GM19395 (cell line): Measurements from ENCODE around the gene PHOSPHO1.
"Not testable (repeated sequence)": the region's sequence is repeated elsewhere in the genome, so short reads cannot be mapped to it uniquely, and the experiment has no call there.

ENCODE experiments used
- ATAC-seq: cut with Tn5 transposase; IDR thresholded peaks from one replicate; pipeline ENCODE4 v1.9.1; 2021; ENCODE audit warnings: mild to moderate bottlenecking, moderate library complexity; ENCODE audit not compliant: unreplicated experiment

The PHOSPHO1 gene, protein sequence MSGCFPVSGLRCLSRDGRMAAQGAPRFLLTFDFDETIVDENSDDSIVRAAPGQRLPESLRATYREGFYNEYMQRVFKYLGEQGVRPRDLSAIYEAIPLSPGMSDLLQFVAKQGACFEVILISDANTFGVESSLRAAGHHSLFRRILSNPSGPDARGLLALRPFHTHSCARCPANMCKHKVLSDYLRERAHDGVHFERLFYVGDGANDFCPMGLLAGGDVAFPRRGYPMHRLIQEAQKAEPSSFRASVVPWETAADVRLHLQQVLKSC

GRCh38 chr17:49230636-49231562, at the start of gene PHOSPHO1:
Gene PHOSPHO1, minus strand, starts transcription at chr17:49230787. Its CDS starts 4,096 bp downstream, at chr17:49226691.
- peak; percentile 84 for ATAC-seq

- ATAC-seq = no peak
Measured at GRCh38 chr17:49280061-49280460, 49.5 kb upstream of the PHOSPHO1 start.

GRCh38 chr17:49279263-49280015, 48.9 kb upstream of the PHOSPHO1 start:
- ATAC-seq = not testable (repeated sequence)

GRCh38 chr17:49278076-49278475, 47.5 kb upstream of the PHOSPHO1 start:
- no peak for ATAC-seq

- no peak for ATAC-seq
Measured at GRCh38 chr17:49277638-49278037, 47.1 kb upstream of the PHOSPHO1 start.

- ATAC-seq = not testable (repeated sequence)
Measured at GRCh38 chr17:49275981-49276380, 45.4 kb upstream of the PHOSPHO1 start.

- ATAC-seq = no peak
Measured at GRCh38 chr17:49269356-49269755, 38.8 kb upstream of the PHOSPHO1 start.

GRCh38 chr17:49267912-49268311, 37.3 kb upstream of the PHOSPHO1 start:
- no peak for ATAC-seq

DNA sequence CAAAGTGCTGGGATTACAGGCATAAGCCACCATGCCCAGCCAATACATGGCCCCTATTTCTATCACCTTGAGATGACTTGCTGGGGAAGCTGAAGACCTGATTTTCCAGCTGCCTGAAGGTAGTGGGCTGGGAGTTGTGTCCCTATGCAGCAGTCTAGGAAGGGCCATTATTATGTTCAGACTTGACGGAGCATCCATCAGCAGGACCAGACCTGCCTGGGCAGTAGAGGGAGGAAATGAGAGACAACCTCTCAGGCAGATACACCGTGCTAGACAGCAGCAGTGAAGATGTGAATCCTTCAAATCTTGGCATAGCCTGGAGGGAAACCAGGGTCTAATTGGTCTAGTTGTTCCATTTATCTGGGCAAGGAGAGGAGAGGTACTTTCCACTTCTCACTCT, 35.6 kb upstream of the PHOSPHO1 start:
- no peak for ATAC-seq

DNA sequence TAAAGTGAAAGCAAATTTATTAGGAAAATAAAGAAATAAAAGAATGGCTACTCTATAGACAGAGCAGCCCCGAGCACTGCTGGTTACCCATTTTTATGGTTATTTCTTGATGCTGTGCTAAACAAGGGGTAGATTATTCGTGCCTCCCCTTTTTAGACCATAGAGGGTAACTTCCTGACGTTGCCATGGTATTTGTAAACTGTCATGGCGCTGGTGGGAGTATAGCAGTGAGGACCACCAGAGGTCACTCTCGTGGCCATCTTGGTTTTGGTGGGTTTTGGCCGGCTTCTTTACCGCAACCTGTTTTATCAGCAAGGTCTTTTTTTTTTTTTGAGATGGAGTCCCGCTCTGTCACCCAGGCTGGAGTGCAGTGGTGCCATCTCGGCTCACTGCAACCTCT, 31.0 kb upstream of the PHOSPHO1 start:
- ATAC-seq = not testable (repeated sequence)

- no peak for ATAC-seq
Measured at GRCh38 chr17:49260817-49261291, 30.3 kb upstream of the PHOSPHO1 start.

DNA sequence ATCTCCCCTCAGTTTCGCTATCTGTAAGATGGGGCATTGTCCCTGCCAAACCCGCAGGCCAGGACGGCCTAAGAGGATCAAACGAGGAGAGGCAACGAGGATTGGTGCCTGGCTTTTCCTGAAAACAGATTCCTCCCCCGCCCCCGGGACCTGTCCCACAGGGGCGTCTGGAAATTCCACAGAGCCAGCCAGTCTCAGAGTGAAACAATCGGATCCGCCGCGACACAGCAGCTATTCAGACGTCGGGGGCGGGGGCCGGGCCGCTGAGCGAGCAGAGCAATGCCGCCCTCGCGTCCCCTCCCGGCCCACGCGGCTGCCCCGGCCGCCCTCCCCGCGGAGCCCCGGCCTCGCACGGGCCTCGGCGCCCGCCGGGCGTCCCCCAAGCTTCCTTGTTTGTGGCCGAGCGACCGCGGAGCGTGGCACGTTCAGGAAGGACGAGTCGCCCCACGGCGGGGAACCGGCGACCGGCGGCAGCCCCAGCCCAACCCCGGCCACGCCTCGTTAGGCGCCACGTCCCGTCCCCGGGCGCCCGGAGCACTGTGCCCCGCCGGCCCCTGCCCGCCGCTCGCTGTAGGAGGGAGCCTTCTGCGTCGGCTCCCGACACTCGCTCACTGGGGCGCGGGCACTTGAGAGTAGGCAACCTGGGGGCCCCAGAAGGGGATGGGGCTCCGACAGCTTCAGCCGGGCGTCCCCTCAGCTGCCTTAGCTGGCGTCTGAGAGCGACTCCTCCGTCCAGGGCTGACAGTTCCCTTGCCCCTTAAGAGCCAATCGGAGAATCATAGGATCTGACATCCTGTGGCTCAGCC, 29.6 kb upstream of the PHOSPHO1 start:
- no peak for ATAC-seq

GRCh38 chr17:49259663-49260010, 29.1 kb upstream of the PHOSPHO1 start:
- ATAC-seq = no peak

DNA sequence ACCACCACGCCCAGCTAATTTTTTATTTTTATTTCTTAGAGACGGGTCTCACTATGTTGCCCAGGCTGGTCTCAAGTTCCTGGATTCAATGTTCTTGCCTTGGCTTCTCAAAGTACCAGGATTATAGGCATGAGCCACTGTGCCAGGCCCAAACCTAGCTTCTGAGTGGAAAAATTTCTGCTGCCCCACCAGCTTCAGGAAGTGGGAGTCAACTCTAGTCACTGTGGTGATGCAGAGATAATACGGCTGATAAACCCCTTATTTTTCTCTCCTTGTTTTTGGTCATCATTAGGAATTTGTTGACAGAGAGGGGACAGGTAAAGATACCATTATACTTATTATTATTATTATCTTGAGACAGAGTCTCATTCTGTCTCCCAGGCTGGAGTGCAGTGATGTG, 27.8 kb upstream of the PHOSPHO1 start:
- ATAC-seq = no peak

- ATAC-seq = no peak
Measured at GRCh38 chr17:49255125-49255524, 24.5 kb upstream of the PHOSPHO1 start.

DNA sequence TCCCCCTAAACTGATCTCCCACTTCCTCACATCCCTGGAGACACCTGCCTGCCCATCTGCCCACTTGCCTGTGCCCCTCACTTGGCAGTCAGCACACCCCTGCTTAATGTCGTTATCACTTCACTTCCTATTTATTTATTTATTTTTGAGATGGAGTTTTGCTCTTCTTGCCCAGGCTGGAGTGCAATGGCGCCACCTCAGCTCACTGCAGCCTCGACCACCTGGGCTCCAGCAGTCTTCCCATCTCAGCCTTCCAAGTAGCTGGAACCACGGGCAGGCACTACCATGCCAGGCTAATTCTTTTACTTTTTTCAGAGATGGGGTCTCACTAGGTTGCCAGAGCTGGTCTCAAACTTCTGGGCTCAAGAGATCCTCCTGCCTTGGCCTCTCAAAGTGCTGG, 23.5 kb upstream of the PHOSPHO1 start:
- no peak for ATAC-seq

GRCh38 chr17:49252148-49252695, 21.6 kb upstream of the PHOSPHO1 start:
- no peak for ATAC-seq

- no peak for ATAC-seq
Measured at GRCh38 chr17:49249890-49250522, 19.4 kb upstream of the PHOSPHO1 start.

DNA sequence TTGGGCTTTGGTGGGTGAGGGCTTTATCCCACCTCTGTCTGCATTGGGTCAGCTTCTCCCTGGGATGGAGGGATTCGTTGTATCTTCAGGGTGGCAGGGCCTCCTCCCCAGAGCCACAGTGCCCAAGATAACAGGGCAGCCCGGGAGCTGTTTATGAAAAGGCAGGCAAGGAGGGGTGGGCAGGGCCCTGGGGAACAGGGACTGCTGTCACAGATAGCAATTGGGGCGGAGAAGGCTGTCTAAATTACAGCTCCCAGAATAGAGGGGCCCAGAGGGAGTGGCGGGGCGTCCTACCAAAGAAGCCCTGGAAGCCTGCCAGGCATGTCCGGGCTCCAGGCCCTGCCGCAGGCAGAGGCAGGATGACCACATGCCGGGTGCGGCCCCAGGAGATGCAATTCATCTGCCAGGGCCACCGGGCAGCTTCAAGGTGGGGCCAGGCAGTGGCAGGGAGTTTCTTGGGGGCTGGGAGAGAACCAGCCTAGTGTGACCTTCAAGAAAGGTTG, 18.8 kb upstream of the PHOSPHO1 start:
- no peak for ATAC-seq
